Kidney epithelial cell (primary cell): ENCODE data around the gene CNNM3. TPM values are rescaled to one million over a fixed set of nuclear protein-coding genes. Genes with fewer than 3 reads are reported as not detected.

Experiments used
- DNase-seq: peaks from one replicate; pipeline ENCODE4 v3.0.0-alpha.2; 2010; ENCODE audit warnings: low read depth
- H3K27me3 ChIP-seq: 2 replicates; pipeline ENCODE4 v1.6.0; 2011; ENCODE audit warnings: low read length; ENCODE audit not compliant: control insufficient read depth, insufficient read depth
- H3K36me3 ChIP-seq: 2 replicates; pipeline ENCODE4 v1.5.1; 2011; ENCODE audit warnings: low read length; ENCODE audit not compliant: control insufficient read depth, insufficient read depth
- H3K4me3 ChIP-seq: 2 replicates; pipeline ENCODE4 v1.5.1; 2011; ENCODE audit warnings: low read depth, mild to moderate bottlenecking, control low read depth, low read length
- total RNA-seq: library from RNA; depleted of rRNA; stranded (reverse); fragments of >200 nt; gene quantifications from 2 replicates; pipeline ENCODE4 v1.2.3, GENCODE V29; 2015
- TF ChIP-seq, protein P1 (sequence below): IDR thresholded peaks from 2 replicates; pipeline ENCODE4 v1.5.1; 2011; ENCODE audit warnings: mild to moderate bottlenecking, moderate library complexity, low read length, control low read depth, inconsistent platforms; ENCODE audit not compliant: insufficient read depth, poor library complexity, severe bottlenecking

Gene CNNM3
- total RNA-seq, 1 donor from 2014 or later, result 9.2 TPM

DNA sequence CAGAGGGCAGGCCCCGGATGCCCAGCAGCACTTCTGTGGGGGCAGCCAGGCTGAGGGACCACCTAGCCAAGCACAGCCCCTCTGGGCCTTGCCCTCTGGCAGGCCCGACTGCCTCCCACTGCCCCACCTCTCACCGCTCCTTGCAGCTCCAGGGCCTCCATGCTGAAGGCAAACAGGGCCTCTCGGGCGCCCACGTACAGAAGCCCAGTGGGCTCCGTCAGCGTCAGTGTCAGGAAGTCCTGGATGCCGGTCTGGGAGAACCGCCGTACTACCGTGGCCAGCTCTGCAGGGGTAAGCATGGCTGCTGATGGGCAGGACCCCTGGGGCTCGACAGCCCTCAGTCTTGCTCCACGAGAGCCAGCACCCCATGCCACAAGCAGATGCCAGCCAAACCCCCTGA, 50.1 kb downstream of the CNNM3 start:
- TF ChIP-seq, protein P1, sequence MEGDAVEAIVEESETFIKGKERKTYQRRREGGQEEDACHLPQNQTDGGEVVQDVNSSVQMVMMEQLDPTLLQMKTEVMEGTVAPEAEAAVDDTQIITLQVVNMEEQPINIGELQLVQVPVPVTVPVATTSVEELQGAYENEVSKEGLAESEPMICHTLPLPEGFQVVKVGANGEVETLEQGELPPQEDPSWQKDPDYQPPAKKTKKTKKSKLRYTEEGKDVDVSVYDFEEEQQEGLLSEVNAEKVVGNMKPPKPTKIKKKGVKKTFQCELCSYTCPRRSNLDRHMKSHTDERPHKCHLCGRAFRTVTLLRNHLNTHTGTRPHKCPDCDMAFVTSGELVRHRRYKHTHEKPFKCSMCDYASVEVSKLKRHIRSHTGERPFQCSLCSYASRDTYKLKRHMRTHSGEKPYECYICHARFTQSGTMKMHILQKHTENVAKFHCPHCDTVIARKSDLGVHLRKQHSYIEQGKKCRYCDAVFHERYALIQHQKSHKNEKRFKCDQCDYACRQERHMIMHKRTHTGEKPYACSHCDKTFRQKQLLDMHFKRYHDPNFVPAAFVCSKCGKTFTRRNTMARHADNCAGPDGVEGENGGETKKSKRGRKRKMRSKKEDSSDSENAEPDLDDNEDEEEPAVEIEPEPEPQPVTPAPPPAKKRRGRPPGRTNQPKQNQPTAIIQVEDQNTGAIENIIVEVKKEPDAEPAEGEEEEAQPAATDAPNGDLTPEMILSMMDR, result no peak
- Histone ChIP-seq H3K4me3 (no peak overlapping the region), H3K36me3 (peaks cover 8% of the 10 kb centered on the region), H3K27me3 (no peaks in the 10 kb centered on the region)
- no peak for DNase-seq

DNA sequence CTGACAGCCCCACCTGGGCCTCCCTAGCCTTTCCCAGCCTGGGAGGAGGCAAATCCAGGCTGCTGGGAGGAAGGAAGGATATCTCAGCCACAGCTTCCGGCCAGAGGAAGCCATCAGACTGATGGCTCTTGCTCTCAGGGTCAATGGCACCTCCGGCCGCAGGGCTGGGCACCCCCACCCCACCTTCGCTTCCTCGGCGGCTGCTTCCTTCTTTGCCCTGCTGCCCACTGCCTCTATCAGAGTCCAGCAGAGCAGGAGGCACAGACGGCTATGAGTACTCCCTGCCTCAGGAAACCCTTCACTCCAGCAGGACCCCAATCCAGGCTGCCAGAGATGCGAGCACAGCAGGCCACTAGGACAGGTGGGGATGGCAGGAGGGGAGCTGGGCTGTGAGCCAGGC, 50.5 kb downstream of the CNNM3 start:
- TF ChIP-seq, protein P1, result no peak
- Histone ChIP-seq H3K4me3 (no peak overlapping the region), H3K27me3 (no peaks in the 10 kb centered on the region), H3K36me3 (peaks cover 6% of the 10 kb centered on the region)
- DNase-seq, result no peak

DNA sequence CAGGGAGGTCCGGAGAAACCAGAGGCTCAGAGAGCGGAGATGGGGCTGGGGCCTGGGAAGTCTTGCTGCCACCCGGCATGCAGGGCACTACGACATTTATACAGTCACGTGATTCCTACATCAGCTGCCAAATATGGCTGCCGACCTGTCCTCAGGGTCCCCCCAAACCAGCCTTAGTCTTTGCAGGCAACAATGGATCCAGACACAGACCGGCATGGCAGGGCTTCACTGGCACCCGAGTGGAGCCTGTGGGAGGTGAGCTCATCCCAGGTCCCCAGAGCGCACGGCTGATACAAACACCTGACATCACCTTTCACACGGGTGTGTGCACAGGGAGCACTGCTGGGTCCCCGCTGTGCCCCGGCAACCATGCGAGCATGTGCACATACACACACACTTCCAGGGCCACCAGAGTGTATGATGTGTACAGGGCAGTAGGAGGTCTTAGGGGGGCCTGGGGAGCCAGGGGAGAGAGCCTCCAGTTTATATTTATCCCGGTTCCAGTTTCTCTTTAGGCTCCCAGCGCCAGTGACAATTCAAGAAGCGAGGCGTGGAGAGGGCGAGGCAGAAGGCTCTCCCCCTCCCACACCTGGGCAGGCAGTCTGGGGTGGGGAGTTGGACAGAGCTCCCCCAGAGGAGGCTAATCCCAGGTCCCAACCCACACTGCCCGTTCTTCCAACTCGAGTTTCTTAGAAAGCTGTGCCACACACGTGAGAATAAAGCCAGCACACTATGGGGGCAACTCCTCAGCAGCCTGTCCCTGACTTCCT, 51.1 kb downstream of the CNNM3 start:
- TF ChIP-seq, protein P1, result no peak
- H3K27me3 ChIP-seq, result no peaks in the 10 kb centered on the region
- peaks cover 4% of the 10 kb centered on the region for H3K36me3 ChIP-seq
- DNase-seq, result no peak
- peak overlapping the region; percentile 94 for H3K4me3 ChIP-seq

DNA sequence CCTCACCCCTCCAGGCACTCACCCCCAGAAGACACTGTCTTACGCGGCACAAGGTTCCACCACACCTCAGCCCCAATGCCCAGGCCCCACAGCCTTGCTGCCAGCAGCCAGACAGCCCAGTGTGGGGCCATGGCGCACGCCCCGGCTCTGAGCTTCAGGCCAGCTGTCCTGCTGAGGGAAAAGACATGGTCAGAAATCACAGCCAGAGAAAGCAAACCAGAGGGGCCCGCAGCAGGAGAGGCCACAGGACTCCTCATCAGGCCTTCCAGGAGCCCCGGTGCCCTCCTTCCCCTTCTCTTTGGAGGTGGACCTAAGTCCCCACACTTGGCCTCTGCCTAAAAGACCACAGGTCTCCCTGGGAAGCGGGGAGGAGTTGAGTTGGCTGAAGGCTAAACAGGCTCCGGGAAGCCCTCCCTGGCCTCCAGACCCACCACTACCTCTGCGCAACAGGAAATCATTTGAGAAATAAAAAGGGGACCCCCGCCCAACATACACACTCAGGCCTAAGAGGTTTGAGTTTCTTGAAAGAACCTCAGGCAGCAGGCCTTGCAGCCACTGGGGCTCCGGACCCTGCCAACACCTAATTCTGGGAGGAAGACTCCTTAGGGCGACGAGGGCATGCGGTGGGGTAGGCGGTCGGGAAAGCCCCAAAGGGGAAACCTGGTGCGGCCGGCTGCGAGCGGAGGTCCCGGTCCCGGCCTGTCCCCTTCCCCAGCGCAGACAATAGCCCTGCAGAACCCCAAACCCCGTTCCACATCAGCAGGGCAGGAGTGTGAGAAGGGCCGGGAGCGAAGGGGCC, 51.9 kb downstream of the CNNM3 start:
- TF ChIP-seq, protein P1, result no peak
- Histone ChIP-seq H3K27me3 (no peaks in the 10 kb centered on the region), H3K4me3 (peak overlapping the region; percentile 94), H3K36me3 (peaks cover 4% of the 10 kb centered on the region)
- DNase-seq, result no peak

DNA sequence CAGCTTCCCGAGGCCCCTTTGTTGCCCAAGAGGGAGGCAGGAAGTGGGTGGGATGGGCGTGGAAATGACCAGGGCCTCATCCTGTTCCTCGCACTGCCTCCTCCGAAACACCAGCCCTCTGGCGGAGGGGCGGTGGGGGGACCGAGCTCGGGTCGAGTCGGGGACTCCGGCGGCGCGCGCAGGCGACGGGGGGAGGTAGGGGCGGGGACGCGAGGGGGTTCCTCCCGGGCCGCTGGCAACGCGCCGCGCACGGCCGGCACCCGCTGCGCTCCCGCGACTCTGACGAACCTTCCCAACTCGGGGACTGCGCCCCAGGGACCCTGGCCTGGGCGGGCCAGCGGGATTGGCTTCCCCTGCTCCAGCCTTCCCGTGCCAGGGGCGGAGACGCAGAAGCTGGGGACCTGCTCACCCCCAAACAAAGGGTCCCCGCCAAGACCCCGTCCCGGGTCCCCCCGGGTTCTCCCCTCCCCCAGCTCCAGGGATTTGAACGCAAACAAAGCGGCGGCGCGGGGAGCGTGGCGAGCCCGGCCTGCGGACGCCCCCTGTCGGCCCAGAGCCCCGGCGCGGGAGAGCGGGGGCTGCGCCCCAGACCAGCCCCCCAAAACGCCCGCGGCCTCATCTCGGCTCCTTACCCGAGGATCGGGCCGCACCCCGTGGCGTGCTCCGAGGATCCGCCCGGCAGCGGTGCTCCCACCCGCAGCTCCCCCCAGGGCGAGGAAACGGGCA, 52.6 kb downstream of the CNNM3 start:
- DNase-seq, result peak; percentile 52
- Histone ChIP-seq H3K4me3 (peak overlapping the region; percentile 94), H3K36me3 (peaks cover 4% of the 10 kb centered on the region), H3K27me3 (no peaks in the 10 kb centered on the region)
- TF ChIP-seq, protein P1, result peak; percentile 36
